SK-N-SH (cell line): ENCODE results near the gene CPEB1. TPM values are rescaled to one million over a fixed set of nuclear protein-coding genes. Genes with fewer than 3 reads are reported as not detected.

ENCODE experiments used
- CTCF ChIA-PET: fragments of 300-600, 350-600 bp; formaldehyde crosslinking; extraction: SDS; loops from one replicate; lab custom pipeline; 2021; lab: Yijun Ruan, JAX
- POLR2A ChIA-PET: fragments of 350-600 bp; sonication (Branson Sonifier 250); formaldehyde crosslinking; extraction: SDS; loops from one replicate; lab custom pipeline; 2020; ENCODE audit warnings: antibody characterized with exemption, inconsistent platforms; lab: Yijun Ruan, JAX
- DNase-seq: peaks from one replicate; pipeline ENCODE4 v3.0.0; 2012
- H2AFZ ChIP-seq: fragments of 200-600 bp; sonication (generic); 2 replicates; pipeline ENCODE4 v1.8.1; 2016; ENCODE audit warnings: antibody characterized with exemption, mild to moderate bottlenecking, low read depth
- H3F3A ChIP-seq: fragments of 200-600 bp; sonication (generic); replicated peaks from 2 replicates; pipeline ENCODE3; 2016; ENCODE audit warnings: antibody characterized with exemption, mild to moderate bottlenecking; ENCODE audit not compliant: insufficient read depth
- H3K27ac ChIP-seq, 2 experiments: fragments of 200-500 bp in 1 of 2; fragments of 200-600 bp in 1 of 2; sonication (Bioruptor generic) in 1 of 2; sonication (generic), shearing (Covaris generic) in 1 of 2; 2 replicates each; pipeline versions ENCODE4 v1.5.1 to v1.6.1; 2014 to 2016; ENCODE audit warnings: low read depth in 2 of 2, inconsistent platforms in 1 of 2, low read length in 1 of 2, mild to moderate bottlenecking in 1 of 2, mixed read lengths in 1 of 2
- H3K27me3 ChIP-seq: fragments of 200-600 bp; sonication (generic), shearing (Covaris generic); 2 replicates; pipeline ENCODE4 v1.6.1; 2016; ENCODE audit warnings: mixed run types; ENCODE audit not compliant: insufficient read depth
- H3K36me3 ChIP-seq, 2 experiments: fragments of 200-500 bp in 1 of 2; fragments of 200-600 bp in 1 of 2; sonication (Bioruptor generic) in 1 of 2; sonication (generic) in 1 of 2; replicated peaks in 1 of 2; 2 replicates each; pipeline versions ENCODE3 to v1.5.1; 2014 to 2016; ENCODE audit warnings: low read length in 1 of 2, mild to moderate bottlenecking in 1 of 2; ENCODE audit not compliant: insufficient read depth in 2 of 2, control insufficient read depth in 1 of 2
- H3K4me1 ChIP-seq, 2 experiments: fragments of 200-500 bp in 1 of 2; fragments of 200-600 bp in 1 of 2; sonication (Bioruptor generic) in 1 of 2; sonication (generic), shearing (Covaris generic) in 1 of 2; 2 replicates each; pipeline versions ENCODE4 v1.5.1 to v1.6.1; 2014 to 2016; ENCODE audit warnings: low read depth in 1 of 2, low read length in 1 of 2, mixed run types in 1 of 2; ENCODE audit not compliant: insufficient read depth in 2 of 2, control insufficient read depth in 1 of 2
- H3K4me2 ChIP-seq: fragments of 200-600 bp; sonication (generic), shearing (Covaris generic); 2 replicates; pipeline ENCODE4 v1.6.1; 2017; ENCODE audit warnings: mixed run types
- H3K4me3 ChIP-seq, 2 experiments: fragments of 200-500 bp in 1 of 2; fragments of 200-600 bp in 1 of 2; sonication (Bioruptor generic) in 1 of 2; sonication (generic), shearing (Covaris generic) in 1 of 2; 2 replicates each; pipeline versions ENCODE4 v1.5.1 to v1.8.1; 2014 to 2016; ENCODE audit warnings: low read depth in 2 of 2, inconsistent platforms in 1 of 2, low read length in 1 of 2, mild to moderate bottlenecking in 1 of 2, mixed read lengths in 1 of 2, moderate library complexity in 1 of 2
- H3K79me2 ChIP-seq: fragments of 200-600 bp; sonication (generic); 2 replicates; pipeline ENCODE4 v1.8.1; 2017; ENCODE audit warnings: mild to moderate bottlenecking; ENCODE audit not compliant: insufficient read depth
- H3K9ac ChIP-seq: fragments of 200-600 bp; sonication (generic); 2 replicates; pipeline ENCODE4 v1.6.1; 2017; ENCODE audit warnings: mixed run types
- H3K9me2 ChIP-seq: fragments of 200-600 bp; sonication (generic); 2 replicates; pipeline ENCODE4 v1.6.1; 2017; ENCODE audit warnings: mixed run types
- H3K9me3 ChIP-seq: fragments of 200-600 bp; sonication (generic); 2 replicates; pipeline ENCODE4 v1.6.1; 2017; ENCODE audit warnings: mixed run types, mild to moderate bottlenecking, moderate library complexity
- H4K20me1 ChIP-seq: fragments of 200-600 bp; sonication (generic); 2 replicates; pipeline ENCODE4 v1.6.1; 2017; ENCODE audit warnings: mild to moderate bottlenecking, mixed run types; ENCODE audit not compliant: insufficient read depth
- CHD2 ChIP-seq: fragments of 150-350 bp; IDR thresholded peaks from 2 replicates; pipeline ENCODE4 v1.6.1; 2018; ENCODE audit warnings: low read length; ENCODE audit not compliant: partially characterized antibody
- ELF1 ChIP-seq: IDR thresholded peaks from 2 replicates; pipeline ENCODE4 v1.4.0; 2012
- EZH2phosphoT487 ChIP-seq: fragments of 200-600 bp; sonication (generic); IDR thresholded peaks from 2 replicates; pipeline ENCODE4 v1.6.1; 2017; ENCODE audit warnings: low read depth, mixed run types, mild to moderate bottlenecking, antibody characterized with exemption, moderate library complexity, borderline replicate concordance
- FOSL2 ChIP-seq: IDR thresholded peaks from 2 replicates; pipeline ENCODE4 v1.4.0; 2012; ENCODE audit warnings: low read depth, mild to moderate bottlenecking, moderate library complexity, borderline replicate concordance
- FOXJ3 ChIP-seq: sonication (generic); formaldehyde crosslinking; IDR thresholded peaks from 2 replicates; pipeline ENCODE4 v1.5.1; 2020; ENCODE audit warnings: mild to moderate bottlenecking, missing genetic modification reagents
- GABPA ChIP-seq: IDR thresholded peaks from 2 replicates; pipeline ENCODE4 v1.4.0; 2012; ENCODE audit warnings: low read depth, mild to moderate bottlenecking
- GATA2 ChIP-seq: sonication (generic); formaldehyde crosslinking; IDR thresholded peaks from 2 replicates; pipeline ENCODE4 v1.5.0; 2020; ENCODE audit warnings: mild to moderate bottlenecking, missing genetic modification reagents
- JUND ChIP-seq: IDR thresholded peaks from 2 replicates; pipeline ENCODE4 v1.4.0; 2012
- MEF2A ChIP-seq: IDR thresholded peaks from 2 replicates; pipeline ENCODE4 v1.4.0; 2012; ENCODE audit warnings: low read depth, borderline replicate concordance
- NFIC ChIP-seq: IDR thresholded peaks from 2 replicates; pipeline ENCODE4 v1.4.0; 2012; ENCODE audit warnings: borderline replicate concordance
- RAD21 ChIP-seq: IDR thresholded peaks from 2 replicates; pipeline ENCODE4 v1.6.1; 2012; ENCODE audit warnings: mild to moderate bottlenecking, low read length
- RCOR1 ChIP-seq: fragments of 150-350 bp; IDR thresholded peaks from 2 replicates; pipeline ENCODE4 v1.6.1; 2017; ENCODE audit warnings: antibody characterized with exemption, low read length
- RFX5 ChIP-seq: IDR thresholded peaks from 2 replicates; pipeline ENCODE4 v1.6.1; 2012; ENCODE audit warnings: mild to moderate bottlenecking, improper control_type of control experiment, low read length
- RXRA ChIP-seq: IDR thresholded peaks from 2 replicates; pipeline ENCODE4 v1.4.0; 2012; ENCODE audit warnings: low read depth, mild to moderate bottlenecking, borderline replicate concordance
- SIN3A ChIP-seq: IDR thresholded peaks from 2 replicates; pipeline ENCODE4 v1.6.1; 2012; ENCODE audit warnings: low read depth, mild to moderate bottlenecking, low read length, moderate library complexity, borderline replicate concordance
- SMC3 ChIP-seq: IDR thresholded peaks from 2 replicates; pipeline ENCODE4 v1.6.1; 2012; ENCODE audit warnings: low read depth, low read length, improper control_type of control experiment
- TCF12 ChIP-seq: IDR thresholded peaks from 2 replicates; pipeline ENCODE4 v1.4.0; 2012
- TEAD4 ChIP-seq: IDR thresholded peaks from 2 replicates; pipeline ENCODE4 v1.4.0; 2012; ENCODE audit warnings: mild to moderate bottlenecking, borderline replicate concordance; ENCODE audit not compliant: insufficient read depth
- YY1 ChIP-seq: IDR thresholded peaks from 2 replicates; pipeline ENCODE4 v1.4.0; 2012; ENCODE audit warnings: low read depth, mild to moderate bottlenecking
- WGBS: methylation state at CpG from one replicate; pipeline ENCODE4 v1.1.6; 2017; ENCODE audit warnings: low lambda C conversion rate; 5-methylcytosine and 5-hydroxymethylcytosine counted together
- polyA plus RNA-seq, 3 experiments: library from polyadenylated mRNA; depleted of rRNA; stranded (reverse); fragments of >200 nt; gene quantifications; 2 replicates each; pipeline ENCODE4 v1.2.3, GENCODE V29; 2012
- TF ChIP-seq, protein P1 (sequence below): fragments of 200-600 bp; sonication (generic); IDR thresholded peaks from 2 replicates; pipeline ENCODE4 v1.6.1; 2017; ENCODE audit warnings: antibody characterized with exemption, mild to moderate bottlenecking, moderate library complexity
- TF ChIP-seq, protein P2 (sequence below): IDR thresholded peaks from 2 replicates; pipeline ENCODE4 v1.4.0; 2012; ENCODE audit warnings: low read depth
- TF ChIP-seq, protein P3 (sequence below): IDR thresholded peaks from 2 replicates; pipeline ENCODE4 v1.6.1; 2012; ENCODE audit warnings: mild to moderate bottlenecking, low read depth, low read length, moderate library complexity
- TF ChIP-seq, protein P4 (sequence below): IDR thresholded peaks from 2 replicates; pipeline ENCODE4 v1.4.0; 2012; ENCODE audit warnings: low read depth, borderline replicate concordance

The CPEB1 gene
- polyA plus RNA-seq, 1 of the 3 experiments (the other 2 are of a cell fraction) = 2.6 TPM

DNA sequence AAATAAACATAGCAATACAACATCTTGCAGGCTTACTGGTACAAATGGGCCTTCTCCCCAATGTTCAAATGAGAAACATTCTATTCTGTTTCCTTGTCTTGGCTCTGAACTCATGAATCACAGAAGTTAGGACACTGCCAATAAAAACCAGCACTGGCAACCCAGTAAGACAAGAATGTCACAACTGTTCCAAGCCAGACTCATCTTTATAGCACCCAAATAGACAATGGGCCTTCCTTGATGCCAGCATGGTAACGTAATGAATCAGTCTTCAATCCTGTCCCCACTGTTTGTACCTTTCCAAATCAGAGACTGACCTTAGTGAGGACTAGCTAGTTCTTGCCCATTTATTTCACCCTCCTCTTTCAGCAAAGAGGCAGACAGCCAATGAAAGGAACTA is 92.8 kb downstream of the CPEB1 start:
- H3K9me3 ChIP-seq = no peaks in the 10 kb centered on the region
- H3K4me2 ChIP-seq = no peak overlapping the region
- H4K20me1 ChIP-seq = no peaks in the 10 kb centered on the region
- no peaks in the 10 kb centered on the region for H3K4me1 ChIP-seq
- no peaks in the 10 kb centered on the region for H3K36me3 ChIP-seq
- H3K4me3 ChIP-seq = no peak overlapping the region
- H3K79me2 ChIP-seq = no peaks in the 10 kb centered on the region
- no peaks in the 10 kb centered on the region for H3F3A ChIP-seq
- H3K9ac ChIP-seq = no peak overlapping the region
- WGBS = 87% methylated on average over 1 of the region's 1 CpG
- no peaks in the 10 kb centered on the region for H3K27me3 ChIP-seq
- CTCF ChIA-PET = interaction anchor here (1.5 kb wide), 1 partner anchor 14 kb away, joined by 5 read pairs; the partner anchor contains the start of gene RPS17
- H3K27ac ChIP-seq = no peak overlapping the region
- TF ChIP-seq MEF2A (no peak), RFX5 (no peak), TEAD4 (no peak), TCF12 (no peak), ELF1 (no peak), FOXJ3 (no peak), SIN3A (no peak), RAD21 (no peak), EZH2phosphoT487 (no peak), CHD2 (no peak), FOSL2 (no peak)
- TF ChIP-seq, protein P1, sequence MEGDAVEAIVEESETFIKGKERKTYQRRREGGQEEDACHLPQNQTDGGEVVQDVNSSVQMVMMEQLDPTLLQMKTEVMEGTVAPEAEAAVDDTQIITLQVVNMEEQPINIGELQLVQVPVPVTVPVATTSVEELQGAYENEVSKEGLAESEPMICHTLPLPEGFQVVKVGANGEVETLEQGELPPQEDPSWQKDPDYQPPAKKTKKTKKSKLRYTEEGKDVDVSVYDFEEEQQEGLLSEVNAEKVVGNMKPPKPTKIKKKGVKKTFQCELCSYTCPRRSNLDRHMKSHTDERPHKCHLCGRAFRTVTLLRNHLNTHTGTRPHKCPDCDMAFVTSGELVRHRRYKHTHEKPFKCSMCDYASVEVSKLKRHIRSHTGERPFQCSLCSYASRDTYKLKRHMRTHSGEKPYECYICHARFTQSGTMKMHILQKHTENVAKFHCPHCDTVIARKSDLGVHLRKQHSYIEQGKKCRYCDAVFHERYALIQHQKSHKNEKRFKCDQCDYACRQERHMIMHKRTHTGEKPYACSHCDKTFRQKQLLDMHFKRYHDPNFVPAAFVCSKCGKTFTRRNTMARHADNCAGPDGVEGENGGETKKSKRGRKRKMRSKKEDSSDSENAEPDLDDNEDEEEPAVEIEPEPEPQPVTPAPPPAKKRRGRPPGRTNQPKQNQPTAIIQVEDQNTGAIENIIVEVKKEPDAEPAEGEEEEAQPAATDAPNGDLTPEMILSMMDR = no peak
- TF ChIP-seq, protein P2, sequence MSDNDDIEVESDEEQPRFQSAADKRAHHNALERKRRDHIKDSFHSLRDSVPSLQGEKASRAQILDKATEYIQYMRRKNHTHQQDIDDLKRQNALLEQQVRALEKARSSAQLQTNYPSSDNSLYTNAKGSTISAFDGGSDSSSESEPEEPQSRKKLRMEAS = no peak
- no peak for DNase-seq
- H3K9me2 ChIP-seq = no peaks in the 10 kb centered on the region
- H2AFZ ChIP-seq = no peak overlapping the region
- POLR2A ChIA-PET = no interaction called here

DNA sequence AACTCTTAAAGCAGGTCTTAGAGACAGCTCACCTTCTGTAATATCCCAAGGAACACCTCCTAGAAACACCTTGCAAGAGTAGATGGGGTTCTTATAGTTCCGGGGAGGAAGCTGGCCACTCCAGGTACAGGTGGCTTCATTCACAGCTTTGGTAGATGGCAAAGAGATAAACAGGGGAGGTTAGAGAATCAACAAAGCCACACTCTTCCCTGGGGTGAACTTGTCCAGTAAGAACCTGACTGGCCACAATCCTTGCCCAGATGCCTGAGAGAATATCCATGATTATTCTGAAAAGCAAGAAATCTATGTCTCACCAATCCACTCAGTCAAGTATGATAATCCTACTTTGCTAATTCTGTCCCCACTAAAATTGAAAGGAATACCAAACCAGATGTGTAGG is 93.3 kb downstream of the CPEB1 start:
- WGBS = 56% methylated on average over 1 of the region's 1 CpG
- TF ChIP-seq CHD2 (no peak), RCOR1 (no peak), JUND (no peak), RXRA (no peak), GATA2 (no peak), RAD21 (no peak), SIN3A (no peak), FOXJ3 (no peak), NFIC (no peak), GABPA (no peak), YY1 (no peak), FOSL2 (no peak), ELF1 (no peak), MEF2A (no peak), SMC3 (no peak)
- TF ChIP-seq, protein P2 = no peak
- TF ChIP-seq, protein P3, sequence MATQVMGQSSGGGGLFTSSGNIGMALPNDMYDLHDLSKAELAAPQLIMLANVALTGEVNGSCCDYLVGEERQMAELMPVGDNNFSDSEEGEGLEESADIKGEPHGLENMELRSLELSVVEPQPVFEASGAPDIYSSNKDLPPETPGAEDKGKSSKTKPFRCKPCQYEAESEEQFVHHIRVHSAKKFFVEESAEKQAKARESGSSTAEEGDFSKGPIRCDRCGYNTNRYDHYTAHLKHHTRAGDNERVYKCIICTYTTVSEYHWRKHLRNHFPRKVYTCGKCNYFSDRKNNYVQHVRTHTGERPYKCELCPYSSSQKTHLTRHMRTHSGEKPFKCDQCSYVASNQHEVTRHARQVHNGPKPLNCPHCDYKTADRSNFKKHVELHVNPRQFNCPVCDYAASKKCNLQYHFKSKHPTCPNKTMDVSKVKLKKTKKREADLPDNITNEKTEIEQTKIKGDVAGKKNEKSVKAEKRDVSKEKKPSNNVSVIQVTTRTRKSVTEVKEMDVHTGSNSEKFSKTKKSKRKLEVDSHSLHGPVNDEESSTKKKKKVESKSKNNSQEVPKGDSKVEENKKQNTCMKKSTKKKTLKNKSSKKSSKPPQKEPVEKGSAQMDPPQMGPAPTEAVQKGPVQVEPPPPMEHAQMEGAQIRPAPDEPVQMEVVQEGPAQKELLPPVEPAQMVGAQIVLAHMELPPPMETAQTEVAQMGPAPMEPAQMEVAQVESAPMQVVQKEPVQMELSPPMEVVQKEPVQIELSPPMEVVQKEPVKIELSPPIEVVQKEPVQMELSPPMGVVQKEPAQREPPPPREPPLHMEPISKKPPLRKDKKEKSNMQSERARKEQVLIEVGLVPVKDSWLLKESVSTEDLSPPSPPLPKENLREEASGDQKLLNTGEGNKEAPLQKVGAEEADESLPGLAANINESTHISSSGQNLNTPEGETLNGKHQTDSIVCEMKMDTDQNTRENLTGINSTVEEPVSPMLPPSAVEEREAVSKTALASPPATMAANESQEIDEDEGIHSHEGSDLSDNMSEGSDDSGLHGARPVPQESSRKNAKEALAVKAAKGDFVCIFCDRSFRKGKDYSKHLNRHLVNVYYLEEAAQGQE = no peak
- TF ChIP-seq, protein P4, sequence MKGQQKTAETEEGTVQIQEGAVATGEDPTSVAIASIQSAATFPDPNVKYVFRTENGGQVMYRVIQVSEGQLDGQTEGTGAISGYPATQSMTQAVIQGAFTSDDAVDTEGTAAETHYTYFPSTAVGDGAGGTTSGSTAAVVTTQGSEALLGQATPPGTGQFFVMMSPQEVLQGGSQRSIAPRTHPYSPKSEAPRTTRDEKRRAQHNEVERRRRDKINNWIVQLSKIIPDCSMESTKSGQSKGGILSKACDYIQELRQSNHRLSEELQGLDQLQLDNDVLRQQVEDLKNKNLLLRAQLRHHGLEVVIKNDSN = no peak
- Histone ChIP-seq H3K36me3 (no peaks in the 10 kb centered on the region), H3K4me3 (no peak overlapping the region), H3F3A (no peaks in the 10 kb centered on the region), H3K9ac (no peak overlapping the region), H3K27ac (no peak overlapping the region), H3K9me3 (no peaks in the 10 kb centered on the region), H3K4me2 (no peak overlapping the region), H3K27me3 (no peaks in the 10 kb centered on the region), H4K20me1 (no peaks in the 10 kb centered on the region), H3K4me1 (no peaks in the 10 kb centered on the region), H3K79me2 (no peaks in the 10 kb centered on the region), H2AFZ (no peak overlapping the region), H3K9me2 (no peaks in the 10 kb centered on the region)
- CTCF ChIA-PET = interaction anchor here (1.5 kb wide), 1 partner anchor 13 kb away, joined by 5 read pairs; the partner anchor contains the start of gene RPS17
- POLR2A ChIA-PET = no interaction called here
- DNase-seq = no peak
